Right cardiac atrium (tissue), 5 donors: ENCODE measurements around the gene LIPC. TPM values are rescaled to one million over a fixed set of nuclear protein-coding genes. Genes with fewer than 3 reads are reported as not detected.

Experiments used
- ATAC-seq, 2 donors: fragments of 200-7000 bp; cut with Tn5 transposase; one replicate each; pipeline versions ENCODE4 v1.8.0 to v1.9.1; 2020; ENCODE audit warnings: moderate library complexity in 2 of 2, mild to moderate bottlenecking in 1 of 2
- DNase-seq, 3 donors: peaks; one replicate each; pipeline ENCODE4 v3.0.0-alpha.2; 2020
- H3K27ac ChIP-seq: one replicate; pipeline ENCODE4 v1.5.1; 2013; ENCODE audit warnings: mild to moderate bottlenecking, low read length, control low read depth, moderate library complexity
- H3K27me3 ChIP-seq: one replicate; pipeline ENCODE4 v1.6.1; 2013; ENCODE audit not compliant: control insufficient read depth, insufficient read depth
- H3K4me1 ChIP-seq: one replicate; pipeline ENCODE4 v1.6.1; 2013; ENCODE audit warnings: low read length; ENCODE audit not compliant: control insufficient read depth, insufficient read depth
- H3K4me3 ChIP-seq: one replicate; pipeline ENCODE4 v1.5.1; 2013; ENCODE audit warnings: low read length, control low read depth
- H3K9me3 ChIP-seq: one replicate; pipeline ENCODE4 v1.6.1; 2013; ENCODE audit warnings: low read length; ENCODE audit not compliant: control insufficient read depth
- WGBS: extraction: QIAGEN DNeasy Blood & Tissue Kit; methylation state at CpG from one replicate; pipeline ENCODE4 v1.1.7; 2013; 5-methylcytosine and 5-hydroxymethylcytosine counted together
- intact Hi-C, 4 donors: fragments of 100-400 bp; cut with DNase I; formaldehyde crosslinking; loops; one replicate each; pipeline versions ENCODE4 v1.11.0 to v1.14.0; 2022 to 2023
- polyA plus RNA-seq: library from polyadenylated mRNA; stranded (reverse); fragments of 200-250 nt; gene quantifications from one replicate; pipeline ENCODE4 v1.2.3, GENCODE V29; 2013
- total RNA-seq, 4 donors: library from RNA; stranded (reverse); fragmentation: NEBNext Ultra II Directional; extraction: Animal tissue kit (Norgen Biotek cat#: 25700); gene quantifications; one replicate each; pipeline ENCODE4 v1.2.1, GENCODE V29; 2021
- donor health status: healthy with polysubstance abuse.
- donor health status: DM: no; HTN: yes; CAD: no.
- donor health status: DM: no; HTN: no; CAD: no.
- donor health status: DM: no; HTN: yes; CAD: no; lungs with severe emphysema.
- donor health status: DM: yes; HTN: yes; CAD: no.

LIPC gene
- total and polyA plus RNA-seq, 5 donors, result 0.61 to 1.1 (median 0.88) TPM

DNA sequence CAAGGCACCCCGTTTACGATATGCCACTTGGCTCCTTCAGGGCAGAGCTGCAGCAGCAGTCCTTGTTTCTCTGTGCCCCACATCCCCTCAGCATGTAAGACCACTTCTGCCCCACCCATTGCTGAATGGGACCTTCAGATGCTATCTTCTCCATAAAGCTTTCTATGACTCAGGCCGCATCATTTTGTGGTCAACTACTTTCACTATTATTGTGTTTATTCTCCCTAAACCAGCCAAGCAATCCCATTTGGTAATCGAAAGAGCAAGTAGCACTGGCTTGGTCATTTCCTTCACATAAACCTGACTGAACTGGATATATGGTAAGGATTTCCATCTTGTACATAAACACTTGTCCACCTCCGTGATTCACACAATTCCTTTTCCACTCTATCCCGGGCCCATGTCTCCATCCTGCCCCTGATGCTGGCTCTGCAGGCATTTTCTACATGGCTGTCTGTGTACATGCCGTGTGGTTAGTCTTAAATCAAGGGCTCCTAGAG, 25.7 kb downstream of the LIPC start:
- ATAC-seq (no peak), DNase-seq (no peak)
- Histone ChIP-seq H3K4me3 (no peak overlapping the region), H3K27me3 (no peaks in the 10 kb centered on the region), H3K27ac (peak overlapping the region; percentile 72), H3K4me1 (peaks cover 2% of the 10 kb centered on the region), H3K9me3 (no peaks in the 10 kb centered on the region)
- 68% methylated on average over 7 of the region's 7 CpGs for WGBS
- intact Hi-C loops, result no loop called here

DNA sequence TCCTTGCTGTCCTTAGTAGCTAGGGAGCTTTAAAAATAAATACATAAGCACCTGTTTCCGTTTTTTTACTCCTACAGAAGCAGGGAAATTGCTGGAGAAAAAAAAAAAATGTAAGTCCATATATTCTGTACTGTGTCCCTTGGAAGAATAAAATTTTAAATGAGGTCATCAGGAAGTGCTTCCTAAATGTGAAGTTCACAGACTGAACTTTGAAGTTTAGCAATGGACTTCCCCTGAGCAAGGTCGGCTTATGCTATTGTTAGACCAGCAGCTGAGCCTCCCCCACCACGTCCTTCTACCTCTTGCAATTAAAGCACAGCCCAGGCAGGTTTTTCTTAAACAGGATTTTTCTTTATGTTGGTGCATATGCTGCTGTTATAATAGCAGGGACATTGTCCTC, 26.3 kb downstream of the LIPC start:
- H3K9me3 ChIP-seq, result no peaks in the 10 kb centered on the region
- DNase-seq (no peak), ATAC-seq (peak in 1 of 2 donors; percentile 35)
- peaks cover 2% of the 10 kb centered on the region for H3K4me1 ChIP-seq
- 49% methylated on average over 3 of the region's 3 CpGs for WGBS
- intact Hi-C loops, result no loop called here
- H3K27ac ChIP-seq, result peak overlapping the region; percentile 51
- no peaks in the 10 kb centered on the region for H3K27me3 ChIP-seq
- no peak overlapping the region for H3K4me3 ChIP-seq

DNA sequence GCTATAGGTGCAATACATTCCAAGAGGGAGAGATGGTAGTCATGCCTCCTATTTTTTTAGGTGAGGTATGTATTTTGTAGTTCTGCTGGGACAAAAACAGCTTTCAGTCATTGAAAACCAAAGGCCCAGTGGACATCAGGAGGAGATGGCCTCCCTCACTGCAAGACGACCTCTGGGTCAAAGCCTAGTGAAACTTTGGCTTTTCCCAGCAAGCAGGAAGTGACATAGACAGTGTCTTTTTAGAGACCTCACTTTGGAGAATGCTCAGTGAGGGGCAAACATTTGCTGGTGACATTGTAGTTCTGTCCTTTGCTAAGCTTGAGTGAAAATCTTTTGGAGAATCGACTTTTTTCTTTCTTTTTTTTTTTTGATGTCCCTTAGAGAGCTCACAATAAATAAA, 27.3 kb downstream of the LIPC start:
- Histone ChIP-seq H3K9me3 (no peaks in the 10 kb centered on the region), H3K27ac (peak overlapping the region; percentile 59), H3K4me3 (no peak overlapping the region), H3K27me3 (no peaks in the 10 kb centered on the region), H3K4me1 (peaks cover 2% of the 10 kb centered on the region)
- 22% methylated on average over 2 of the region's 2 CpGs for WGBS
- ATAC-seq, result peak in 1 of 2 donors; percentile 68
- DNase-seq, result no peak
- intact Hi-C loops, result no loop called here

DNA sequence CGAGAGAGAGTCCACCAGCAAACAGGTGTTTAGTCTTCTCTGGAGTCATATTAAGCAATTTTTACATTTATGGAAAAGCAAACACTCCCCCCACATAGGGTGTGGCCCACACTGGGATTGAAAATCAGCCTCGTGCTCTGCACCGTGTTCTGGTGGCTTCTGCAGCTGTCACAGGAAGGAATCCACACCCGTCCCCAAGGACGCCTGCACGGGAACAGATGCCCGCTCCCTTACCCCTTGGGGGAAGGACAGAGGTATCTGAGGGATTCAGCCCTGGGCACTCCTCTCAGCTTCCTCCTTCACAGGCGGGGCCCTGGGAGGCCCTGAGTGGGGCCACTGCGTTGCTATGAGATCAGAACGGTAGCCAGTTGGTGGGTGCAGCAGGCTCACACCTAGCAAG, 27.8 kb downstream of the LIPC start:
- peaks cover 2% of the 10 kb centered on the region for H3K4me1 ChIP-seq
- WGBS, result 58% methylated on average over 10 of the region's 10 CpGs
- peak; percentile 67 to 79 (median 78) for DNase-seq
- peak; percentile 75 to 92 for ATAC-seq
- no peaks in the 10 kb centered on the region for H3K9me3 ChIP-seq
- no peak overlapping the region for H3K4me3 ChIP-seq
- intact Hi-C loops, result no loop called here
- H3K27me3 ChIP-seq, result no peaks in the 10 kb centered on the region
- H3K27ac ChIP-seq, result peak overlapping the region; percentile 45

DNA sequence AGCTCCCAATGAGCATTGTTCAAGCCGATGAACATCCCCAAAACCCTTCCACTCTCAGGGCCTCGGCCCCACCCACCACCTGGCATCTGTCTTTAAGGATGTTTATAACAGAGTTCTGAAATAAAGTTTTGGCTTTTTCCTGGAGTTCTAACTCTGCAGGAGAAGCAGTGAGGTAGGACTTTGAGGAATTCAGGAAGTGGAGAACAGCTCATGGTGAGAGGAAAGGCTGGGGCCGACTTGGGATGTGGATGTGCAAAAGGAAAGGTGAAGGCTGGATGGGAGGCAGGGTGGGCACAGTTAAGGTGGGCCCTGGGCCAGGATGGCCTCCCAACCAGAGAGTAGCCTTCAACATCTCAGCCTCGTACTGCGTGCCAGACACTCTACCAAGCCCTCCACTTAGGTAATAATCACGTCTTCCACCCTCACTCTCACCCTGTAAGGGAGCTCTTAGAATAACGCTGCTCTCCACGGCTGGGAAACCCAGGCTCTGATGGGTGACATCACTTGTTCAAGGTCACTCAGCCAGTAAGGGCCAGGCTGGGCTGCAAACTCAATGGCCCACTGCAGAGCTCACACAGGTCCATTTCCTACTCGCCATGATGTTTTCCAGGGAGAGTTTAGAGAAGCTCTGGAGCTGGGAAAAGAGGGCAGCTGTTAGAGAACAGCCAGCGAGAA, 28.5 kb downstream of the LIPC start:
- 87% methylated on average over 10 of the region's 10 CpGs for WGBS
- H3K4me3 ChIP-seq, result no peak overlapping the region
- H3K27ac ChIP-seq, result peak overlapping the region; percentile 45
- H3K27me3 ChIP-seq, result no peaks in the 10 kb centered on the region
- H3K4me1 ChIP-seq, result peaks cover 2% of the 10 kb centered on the region
- no peak for DNase-seq
- no peaks in the 10 kb centered on the region for H3K9me3 ChIP-seq
- no peak for ATAC-seq
- intact Hi-C loops, result no loop called here

DNA sequence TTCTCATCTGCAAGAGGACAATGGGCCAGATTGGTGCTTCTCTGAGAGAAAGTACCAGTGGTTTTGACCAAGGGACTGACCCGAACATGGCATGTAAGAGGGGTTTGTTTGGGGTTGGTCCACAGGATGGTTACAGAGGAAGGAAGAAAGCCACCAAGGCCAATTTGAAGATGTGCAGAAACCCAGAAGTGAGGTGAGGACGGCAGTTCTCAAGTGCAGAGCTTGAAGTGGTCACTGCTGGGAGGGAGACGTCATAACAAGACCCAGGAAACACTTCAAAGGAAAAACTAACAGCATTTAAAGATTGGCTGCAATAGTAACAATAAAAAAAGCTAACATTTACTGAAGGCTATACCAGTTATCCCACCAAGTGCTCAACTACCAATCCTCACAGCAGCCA, 29.1 kb downstream of the LIPC start:
- H3K27ac ChIP-seq, result no peak overlapping the region
- no peaks in the 10 kb centered on the region for H3K9me3 ChIP-seq
- intact Hi-C loops, result no loop called here
- DNase-seq (no peak), ATAC-seq (no peak)
- peaks cover 2% of the 10 kb centered on the region for H3K4me1 ChIP-seq
- H3K4me3 ChIP-seq, result no peak overlapping the region
- no peaks in the 10 kb centered on the region for H3K27me3 ChIP-seq
- 92% methylated on average over 3 of the region's 3 CpGs for WGBS

DNA sequence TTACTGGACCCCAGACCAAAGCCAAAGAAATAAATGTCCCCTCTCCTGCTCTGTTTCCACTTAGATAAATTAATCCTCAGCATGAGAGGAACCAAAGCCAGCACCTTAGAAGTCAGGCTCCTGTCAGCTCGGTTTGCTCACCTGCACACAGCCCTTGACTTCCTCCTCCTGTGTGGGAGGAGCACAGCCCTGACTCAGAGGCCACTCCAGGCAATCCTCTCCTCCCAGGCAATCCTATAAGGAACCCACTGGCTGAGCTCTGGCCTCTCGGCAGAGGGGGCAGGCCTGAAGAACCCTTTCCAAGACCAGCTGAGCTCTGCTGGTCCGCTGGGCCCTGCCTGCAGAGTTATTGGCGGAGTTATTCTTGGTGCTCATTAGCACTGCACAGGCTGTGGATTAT, 30.8 kb downstream of the LIPC start:
- no peaks in the 10 kb centered on the region for H3K27me3 ChIP-seq
- no peaks in the 10 kb centered on the region for H3K9me3 ChIP-seq
- no peak overlapping the region for H3K27ac ChIP-seq
- 90% methylated on average over 4 of the region's 4 CpGs for WGBS
- no peaks in the 10 kb centered on the region for H3K4me1 ChIP-seq
- no peak for DNase-seq
- H3K4me3 ChIP-seq, result no peak overlapping the region
- peak in 1 of 2 donors; percentile 19 for ATAC-seq
- intact Hi-C loops, result no loop called here

DNA sequence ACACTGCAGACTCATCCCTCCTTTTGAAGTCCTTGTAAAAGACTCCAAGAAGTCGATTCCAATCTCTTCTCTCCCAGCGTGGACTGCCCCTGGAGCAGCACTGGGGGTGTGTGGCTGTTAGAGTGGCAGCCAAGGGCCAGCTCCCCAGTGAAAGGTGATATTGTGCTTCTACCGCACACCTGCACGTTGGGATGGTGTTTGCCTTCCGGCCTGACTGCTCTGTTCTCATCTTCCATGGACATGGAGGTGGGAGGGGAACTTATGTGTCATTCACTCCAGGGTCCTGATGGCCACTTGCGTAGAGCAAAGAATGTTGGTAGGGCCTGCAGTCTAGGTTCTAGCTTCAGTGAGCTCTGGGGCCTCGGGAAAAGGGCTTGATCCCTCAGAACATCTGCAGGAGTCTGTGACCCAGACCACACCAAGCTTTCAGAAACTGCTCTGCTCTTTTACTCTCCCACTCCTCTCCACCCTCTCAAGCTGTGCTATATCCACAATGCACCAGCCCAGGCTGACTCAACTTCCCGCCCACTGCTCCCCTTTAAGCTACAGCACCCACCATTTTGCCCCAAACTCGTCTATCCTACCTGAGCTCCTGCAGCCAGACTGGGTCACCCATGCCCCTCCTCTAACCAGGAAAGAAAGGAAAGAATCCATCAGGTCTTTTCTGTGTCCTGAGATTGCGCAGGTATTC, 31.3 kb downstream of the LIPC start:
- ATAC-seq, result no peak
- H3K27me3 ChIP-seq, result no peaks in the 10 kb centered on the region
- no peaks in the 10 kb centered on the region for H3K9me3 ChIP-seq
- WGBS, result 90% methylated on average over 10 of the region's 10 CpGs
- H3K27ac ChIP-seq, result no peak overlapping the region
- no peak overlapping the region for H3K4me3 ChIP-seq
- no peak for DNase-seq
- H3K4me1 ChIP-seq, result no peaks in the 10 kb centered on the region
- intact Hi-C loops, result no loop called here

DNA sequence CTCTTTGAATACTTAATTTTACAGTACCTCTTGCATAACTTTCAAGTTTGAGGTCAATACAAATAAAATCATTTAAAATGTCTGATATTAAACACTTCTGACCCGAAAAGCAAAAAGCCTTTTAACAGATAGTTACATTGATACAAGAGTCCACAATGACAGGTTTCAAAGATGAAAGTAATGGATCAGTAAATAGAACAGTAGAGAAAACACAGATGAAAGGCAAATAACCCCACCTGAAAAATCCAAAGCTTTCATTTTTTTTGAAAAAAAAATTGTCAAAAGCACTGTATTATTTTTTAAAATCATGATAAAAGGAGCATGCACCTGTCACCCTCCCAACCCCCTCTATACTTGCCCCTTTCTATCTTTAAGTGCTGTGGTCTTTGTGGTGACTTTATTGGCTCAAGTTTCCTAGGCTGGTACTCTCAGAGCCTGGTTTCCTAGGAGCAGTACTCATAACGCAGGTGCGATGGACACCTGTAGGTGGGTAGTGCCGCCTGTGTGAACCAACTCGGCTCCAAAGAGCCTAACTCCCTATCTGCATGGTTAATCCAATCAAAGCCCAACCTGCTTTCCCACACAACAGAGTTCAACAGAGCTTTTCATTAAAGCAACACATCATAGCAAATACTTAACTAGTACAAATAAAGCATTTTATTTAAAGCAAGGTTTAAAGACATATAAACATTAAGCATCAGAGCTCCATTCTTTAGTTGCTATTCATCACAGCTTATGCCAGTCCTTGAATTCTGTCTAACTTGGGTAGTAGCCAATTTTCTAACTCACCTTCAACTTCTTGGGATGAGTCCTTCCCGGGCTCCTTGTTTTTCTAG, 32.2 kb downstream of the LIPC start:
- H3K27me3 ChIP-seq, result no peaks in the 10 kb centered on the region

DNA sequence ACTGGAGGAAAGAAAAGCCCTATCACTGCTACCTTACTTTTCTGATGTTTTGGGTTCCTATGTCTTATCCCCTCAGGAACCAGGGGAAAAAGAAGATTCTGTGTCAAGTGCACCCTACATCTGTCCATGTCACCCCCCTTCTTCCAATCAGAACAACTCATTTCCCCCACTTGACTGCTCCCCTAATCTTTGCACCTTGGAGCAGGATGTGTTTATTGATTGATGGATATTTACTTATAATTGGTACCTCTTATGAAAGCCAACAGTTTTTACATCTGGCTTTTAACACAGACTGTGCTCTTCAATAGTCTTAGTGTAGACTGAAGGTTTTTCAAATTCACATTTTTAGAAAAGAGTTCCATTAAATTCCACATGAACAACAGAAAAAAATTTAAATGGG, 33.3 kb downstream of the LIPC start:
- H3K27ac ChIP-seq, result no peak overlapping the region
- peaks cover 3% of the 10 kb centered on the region for H3K4me1 ChIP-seq
- H3K4me3 ChIP-seq, result no peak overlapping the region
- no peaks in the 10 kb centered on the region for H3K27me3 ChIP-seq
- intact Hi-C loops, result no loop called here
- no peak for DNase-seq
- H3K9me3 ChIP-seq, result no peaks in the 10 kb centered on the region
- no peak for ATAC-seq

More for the DNA sequence above, 32.2 kb downstream of the LIPC start:
- Histone ChIP-seq H3K27ac (no peak overlapping the region), H3K4me1 (no peaks in the 10 kb centered on the region), H3K4me3 (no peak overlapping the region), H3K9me3 (no peaks in the 10 kb centered on the region)
- DNase-seq (no peak), ATAC-seq (no peak)
- WGBS, result 94% methylated on average over 6 of the region's 6 CpGs
- intact Hi-C loops, result no loop called here
